ENCODE data around the gene IER3.

The IER3 gene

DNA sequence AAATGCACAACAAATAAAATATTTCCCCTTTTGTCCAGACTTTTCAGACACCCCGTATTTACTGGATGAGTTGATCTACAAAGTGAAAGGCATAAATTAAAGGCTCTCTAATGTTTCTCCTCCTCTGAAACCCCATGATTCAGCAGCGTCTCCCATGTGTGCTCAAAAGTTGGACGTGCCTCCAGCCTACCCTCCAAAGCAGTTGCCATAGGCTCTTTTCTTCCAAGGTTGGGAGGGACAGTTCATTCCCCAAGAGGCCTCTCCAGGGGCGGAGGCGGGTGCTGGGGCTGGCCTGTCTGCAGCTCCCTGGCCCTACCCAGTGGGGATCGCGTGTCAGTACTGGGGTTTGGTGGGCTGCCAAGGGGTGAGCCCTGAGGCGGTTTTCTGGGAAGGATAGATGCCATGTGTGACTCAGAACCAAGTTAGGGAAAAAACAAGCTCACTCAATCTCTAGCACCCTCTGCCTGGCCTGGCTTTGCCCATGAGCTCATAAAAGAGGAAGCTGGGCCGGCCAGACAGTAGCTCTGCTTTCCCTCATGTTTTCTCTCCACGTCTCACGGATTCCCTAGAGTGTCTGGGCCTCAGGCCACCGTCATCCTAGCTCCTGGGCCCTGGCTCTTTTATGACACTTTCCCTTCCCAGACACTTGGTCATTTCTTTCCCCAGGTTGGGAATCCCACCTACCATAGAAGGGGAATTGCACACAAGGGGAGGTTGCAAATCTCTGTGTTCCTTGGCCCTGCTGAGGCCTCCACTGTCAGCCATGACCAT, 8.0 kb upstream of the IER3 start (continued):
- TF ChIP-seq SCRT2 (tag by site-specific recombination; IDR thresholded peaks at IDR 0.05) = 0 out of 2 replicates have a peak, but pooled peaks have one; percentile 21
- peak; percentile 81 for TF ChIP-seq ZNF423 (tag by site-specific recombination; IDR thresholded peaks at IDR 0.05)
- no peak for TF ChIP-seq ZNF211 (tag by site-specific recombination; IDR thresholded peaks at IDR 0.05; ENCODE audit: low read depth)
- TF ChIP-seq ZNF221 (tag by site-specific recombination; IDR thresholded peaks at IDR 0.05; ENCODE audit: borderline replicate concordance) = no peak
- TF ChIP-seq ZNF37A (tag by site-specific recombination; IDR thresholded peaks at IDR 0.05) = no peak
- TF ChIP-seq ZXDB (tag by site-specific recombination; IDR thresholded peaks at IDR 0.05) = peak; percentile 91
- peak; percentile 93 for TF ChIP-seq KLF1 (tag by site-specific recombination; IDR thresholded peaks at IDR 0.05)
- 0 out of 2 replicates have a peak, but pooled peaks have one; percentile 80 for TF ChIP-seq HOXC10 (CRISPR knock-in tag; IDR thresholded peaks at IDR 0.05)
- peak; percentile 76; the same call in 1 of the 2 replicates for TF ChIP-seq BCL11A (tag by site-specific recombination; IDR thresholded peaks at IDR 0.05; ENCODE audit: low read depth)
- TF ChIP-seq, protein P1, sequence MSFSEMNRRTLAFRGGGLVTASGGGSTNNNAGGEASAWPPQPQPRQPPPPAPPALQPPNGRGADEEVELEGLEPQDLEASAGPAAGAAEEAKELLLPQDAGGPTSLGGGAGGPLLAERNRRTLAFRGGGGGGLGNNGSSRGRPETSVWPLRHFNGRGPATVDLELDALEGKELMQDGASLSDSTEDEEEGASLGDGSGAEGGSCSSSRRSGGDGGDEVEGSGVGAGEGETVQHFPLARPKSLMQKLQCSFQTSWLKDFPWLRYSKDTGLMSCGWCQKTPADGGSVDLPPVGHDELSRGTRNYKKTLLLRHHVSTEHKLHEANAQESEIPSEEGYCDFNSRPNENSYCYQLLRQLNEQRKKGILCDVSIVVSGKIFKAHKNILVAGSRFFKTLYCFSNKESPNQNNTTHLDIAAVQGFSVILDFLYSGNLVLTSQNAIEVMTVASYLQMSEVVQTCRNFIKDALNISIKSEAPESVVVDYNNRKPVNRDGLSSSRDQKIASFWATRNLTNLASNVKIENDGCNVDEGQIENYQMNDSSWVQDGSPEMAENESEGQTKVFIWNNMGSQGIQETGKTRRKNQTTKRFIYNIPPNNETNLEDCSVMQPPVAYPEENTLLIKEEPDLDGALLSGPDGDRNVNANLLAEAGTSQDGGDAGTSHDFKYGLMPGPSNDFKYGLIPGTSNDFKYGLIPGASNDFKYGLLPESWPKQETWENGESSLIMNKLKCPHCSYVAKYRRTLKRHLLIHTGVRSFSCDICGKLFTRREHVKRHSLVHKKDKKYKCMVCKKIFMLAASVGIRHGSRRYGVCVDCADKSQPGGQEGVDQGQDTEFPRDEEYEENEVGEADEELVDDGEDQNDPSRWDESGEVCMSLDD (tag by site-specific recombination; IDR thresholded peaks at IDR 0.05) = peak; percentile 67
- TF ChIP-seq ZNF600 (tag by site-specific recombination; IDR thresholded peaks at IDR 0.05) = peak; percentile 88
- peak; percentile 81 for TF ChIP-seq ZFP69B (tag by site-specific recombination; IDR thresholded peaks at IDR 0.05)
- no peak for TF ChIP-seq ZNF610 (tag by site-specific recombination; IDR thresholded peaks at IDR 0.05; ENCODE audit: borderline replicate concordance)
- peak; percentile 76; the same call in 1 of the 2 replicates for TF ChIP-seq ZNF501 (tag by site-specific recombination; IDR thresholded peaks at IDR 0.05)
- TF ChIP-seq, protein P2, sequence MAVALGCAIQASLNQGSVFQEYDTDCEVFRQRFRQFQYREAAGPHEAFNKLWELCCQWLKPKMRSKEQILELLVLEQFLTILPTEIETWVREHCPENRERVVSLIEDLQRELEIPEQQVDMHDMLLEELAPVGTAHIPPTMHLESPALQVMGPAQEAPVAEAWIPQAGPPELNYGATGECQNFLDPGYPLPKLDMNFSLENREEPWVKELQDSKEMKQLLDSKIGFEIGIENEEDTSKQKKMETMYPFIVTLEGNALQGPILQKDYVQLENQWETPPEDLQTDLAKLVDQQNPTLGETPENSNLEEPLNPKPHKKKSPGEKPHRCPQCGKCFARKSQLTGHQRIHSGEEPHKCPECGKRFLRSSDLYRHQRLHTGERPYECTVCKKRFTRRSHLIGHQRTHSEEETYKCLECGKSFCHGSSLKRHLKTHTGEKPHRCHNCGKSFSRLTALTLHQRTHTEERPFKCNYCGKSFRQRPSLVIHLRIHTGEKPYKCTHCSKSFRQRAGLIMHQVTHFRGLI (tag by site-specific recombination; IDR thresholded peaks at IDR 0.05) = peak; percentile 62; the same call in 1 of the 2 replicates
- no peak for TF ChIP-seq ZNF560 (tag by site-specific recombination; IDR thresholded peaks at IDR 0.05; ENCODE audit: borderline replicate concordance)
- peak; percentile 62; the same call in 1 of the 2 replicates for TF ChIP-seq WT1 (tag by site-specific recombination; IDR thresholded peaks at IDR 0.05)
- TF ChIP-seq PRDM1 (tag by site-specific recombination; IDR thresholded peaks at IDR 0.05) = peak; percentile 86
- peak; percentile 72; the same call in 1 of the 2 replicates for TF ChIP-seq ZFP37 (tag by site-specific recombination; IDR thresholded peaks at IDR 0.05)
- TF ChIP-seq ZNF629 (tag by site-specific recombination; IDR thresholded peaks at IDR 0.05) = peak; percentile 96
- TF ChIP-seq KLF10 (tag by site-specific recombination; IDR thresholded peaks at IDR 0.05) = peak; percentile 87
- peak; percentile 89; the same call in 1 of the 2 replicates for TF ChIP-seq ZNF843 (tag by site-specific recombination; IDR thresholded peaks at IDR 0.05)
- TF ChIP-seq YY1 (tag by site-specific recombination; IDR thresholded peaks at IDR 0.05) = 0 out of 2 replicates have a peak, but pooled peaks have one; percentile 25
- peak; percentile 37 for TF ChIP-seq CTCF (tag by site-specific recombination; IDR thresholded peaks at IDR 0.05)
- no peak for TF ChIP-seq ZBTB7A (tag by site-specific recombination; IDR thresholded peaks at IDR 0.05; ENCODE audit: low read depth)
- TF ChIP-seq GLIS2 (tag by site-specific recombination; IDR thresholded peaks at IDR 0.05) = peak; percentile 90
- peak; percentile 91; the same call in 1 of the 2 replicates for TF ChIP-seq KLF17 (tag by site-specific recombination; IDR thresholded peaks at IDR 0.05)
- peak; percentile 98 for TF ChIP-seq ZNF366 (tag by site-specific recombination; conservative IDR thresholded peaks at IDR 0.05)
- TF ChIP-seq, protein P3, sequence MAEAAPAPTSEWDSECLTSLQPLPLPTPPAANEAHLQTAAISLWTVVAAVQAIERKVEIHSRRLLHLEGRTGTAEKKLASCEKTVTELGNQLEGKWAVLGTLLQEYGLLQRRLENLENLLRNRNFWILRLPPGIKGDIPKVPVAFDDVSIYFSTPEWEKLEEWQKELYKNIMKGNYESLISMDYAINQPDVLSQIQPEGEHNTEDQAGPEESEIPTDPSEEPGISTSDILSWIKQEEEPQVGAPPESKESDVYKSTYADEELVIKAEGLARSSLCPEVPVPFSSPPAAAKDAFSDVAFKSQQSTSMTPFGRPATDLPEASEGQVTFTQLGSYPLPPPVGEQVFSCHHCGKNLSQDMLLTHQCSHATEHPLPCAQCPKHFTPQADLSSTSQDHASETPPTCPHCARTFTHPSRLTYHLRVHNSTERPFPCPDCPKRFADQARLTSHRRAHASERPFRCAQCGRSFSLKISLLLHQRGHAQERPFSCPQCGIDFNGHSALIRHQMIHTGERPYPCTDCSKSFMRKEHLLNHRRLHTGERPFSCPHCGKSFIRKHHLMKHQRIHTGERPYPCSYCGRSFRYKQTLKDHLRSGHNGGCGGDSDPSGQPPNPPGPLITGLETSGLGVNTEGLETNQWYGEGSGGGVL (tag by site-specific recombination; IDR thresholded peaks at IDR 0.05) = peak; percentile 90
- TF ChIP-seq ZNF76 (tag by site-specific recombination; IDR thresholded peaks at IDR 0.05; ENCODE audit: borderline replicate concordance, low read depth) = peak; percentile 29; the same call in 1 of the 2 replicates
